C4-2B (cell line): ENCODE measurements around the gene TIMM44.

Experiments
- H3K27ac ChIP-seq: fragments of 450-650 bp; 2 replicates; pipeline ENCODE4 v1.5.1; 2017
- CTCF ChIP-seq: fragments of 450-650 bp; conservative IDR thresholded peaks from 2 replicates; pipeline ENCODE4 v1.5.1; 2017; ENCODE audit warnings: mild to moderate bottlenecking
- ZFX ChIP-seq: fragments of 450-650 bp; IDR thresholded peaks from 2 replicates; pipeline ENCODE4 v1.6.1; 2017

The TIMM44 gene

GRCh38 chr19:7900401-7900870, 43.0 kb downstream of the TIMM44 start:
- H3K27ac ChIP-seq: no peak overlapping the region
- TF ChIP-seq CTCF (no peak), ZFX (no peak)

- no peak for TF ChIP-seq ZFX
- TF ChIP-seq CTCF: no peak
- no peak overlapping the region for H3K27ac ChIP-seq
Measured at GRCh38 chr19:7899751-7900378, 43.6 kb downstream of the TIMM44 start.

GRCh38 chr19:7898967-7899366, 44.5 kb downstream of the TIMM44 start:
- TF ChIP-seq CTCF (no peak), ZFX (no peak)
- no peak overlapping the region for H3K27ac ChIP-seq

GRCh38 chr19:7897292-7897691, 46.2 kb downstream of the TIMM44 start:
- H3K27ac ChIP-seq: no peak overlapping the region
- no peak for TF ChIP-seq ZFX
- no peak for TF ChIP-seq CTCF

- TF ChIP-seq ZFX: no peak
- TF ChIP-seq CTCF: no peak
- peak overlapping the region; percentile 78 for H3K27ac ChIP-seq
Measured at GRCh38 chr19:7895565-7895964, 47.9 kb downstream of the TIMM44 start.

GRCh38 chr19:7894612-7895309, 48.7 kb downstream of the TIMM44 start:
- peak overlapping the region; percentile 78 for H3K27ac ChIP-seq
- TF ChIP-seq CTCF: no peak
- no peak for TF ChIP-seq ZFX

- H3K27ac ChIP-seq: peak overlapping the region; percentile 78
Measured at GRCh38 chr19:7893362-7894101, 49.9 kb downstream of the TIMM44 start.
